Endothelial cell of coronary artery (primary cell): Measurements from ENCODE around the gene TIMM10. TPM values are rescaled to one million over a fixed set of nuclear protein-coding genes. Genes with fewer than 3 reads are reported as not detected.

Experiments used
- total RNA-seq: library from RNA; depleted of rRNA; stranded (reverse); fragments of >200 nt; gene quantifications from 2 replicates; pipeline ENCODE4 v1.2.3, GENCODE V29; 2014

Gene TIMM10
- total RNA-seq, result 37.5 and 109 TPM in 2 replicates

GRCh38 chr11:57530596-57531507 is at the start of gene TIMM10:
Gene TIMM10, minus strand, starts transcription at chr11:57530754. Its CDS starts 565 bp downstream, at chr11:57530189.

GRCh38 chr11:57567515-57568329 is 37.2 kb upstream of the TIMM10 start, which contains the start of gene UBE2L6:
Gene UBE2L6, minus strand, starts transcription at chr11:57567672. Its CDS starts 61 bp downstream, at chr11:57567611.

GRCh38 chr11:57536947-57537619 is 6.5 kb upstream of the TIMM10 start, which contains the start of gene SMTNL1:
Gene SMTNL1, plus strand, starts transcription at chr11:57537595. Its CDS starts 5,048 bp downstream, at chr11:57542643.

GRCh38 chr11:57515332-57516060 is 15.1 kb downstream of the TIMM10 start, which contains the start of gene SLC43A1:
Gene SLC43A1, minus strand, starts transcription at chr11:57515702. Its CDS starts 1,591 bp downstream, at chr11:57514111.

Other genes starting within 250 kb of the TIMM10 start
- gene TNKS1BP1, start 205.8 kb downstream of the TIMM10 start, total RNA-seq, result 68.3 and 78.1 TPM in 2 replicates
- gene SSRP1, start 194.9 kb downstream of the TIMM10 start, total RNA-seq, result 95.3 and 97.3 TPM in 2 replicates
- gene P2RX3, start 192.4 kb downstream of the TIMM10 start, total RNA-seq, result not detected in 2 replicates
- not detected in 2 replicates for gene PRG3, start 149.6 kb downstream of the TIMM10 start, total RNA-seq
- gene PRG2, start 140.1 kb downstream of the TIMM10 start, total RNA-seq, result 0.27 TPM in 1 of 2 replicates, not detected in the other
- 30.2 and 32.1 TPM in 2 replicates for gene SLC43A3, start 103.6 kb downstream of the TIMM10 start, total RNA-seq
- gene RTN4RL2, start 70.2 kb downstream of the TIMM10 start, total RNA-seq, result under 0.01 TPM in 1 of 2 replicates, not detected in the other
- gene SLC43A1, start 15.1 kb downstream of the TIMM10 start, total RNA-seq, result 10.6 and 11.7 TPM in 2 replicates
- gene SMTNL1, start 6.8 kb upstream of the TIMM10 start, total RNA-seq, result not detected in 2 replicates
- 17.4 and 40.3 TPM in 2 replicates for gene UBE2L6, start 36.9 kb upstream of the TIMM10 start, total RNA-seq
- 0.09 and 0.56 TPM in 2 replicates for gene SERPING1, start 66.9 kb upstream of the TIMM10 start, total RNA-seq
- 0.18 and 0.28 TPM in 2 replicates for gene YPEL4, start 119.2 kb upstream of the TIMM10 start, total RNA-seq
- gene CLP1, start 127.0 kb upstream of the TIMM10 start, total RNA-seq, result 21.7 and 22.6 TPM in 2 replicates
- 31.5 and 37.3 TPM in 2 replicates for gene ZDHHC5, start 137.4 kb upstream of the TIMM10 start, total RNA-seq
- 13.9 and 19.1 TPM in 2 replicates for gene MED19, start 181.5 kb upstream of the TIMM10 start, total RNA-seq
- 52.0 and 55.1 TPM in 2 replicates for gene TMX2, start 181.8 kb upstream of the TIMM10 start, total RNA-seq
- 65.7 and 70.2 TPM in 2 replicates for gene SELENOH, start 210.7 kb upstream of the TIMM10 start, total RNA-seq
- gene BTBD18, start 221.1 kb upstream of the TIMM10 start, total RNA-seq, result not detected in 2 replicates
- 184 and 247 TPM in 2 replicates for gene CTNND1, start 231.0 kb upstream of the TIMM10 start, total RNA-seq